Glutamatergic neuron (in vitro differentiated cells): Measurements from ENCODE around the gene CDC42SE2. TPM values are rescaled to one million over a fixed set of nuclear protein-coding genes. Genes with fewer than 3 reads are reported as not detected.
"Not testable (repeated sequence)": the region's sequence is repeated elsewhere in the genome, so short reads cannot be mapped to it uniquely, and the experiment has no call there.

Source experiments
- DNase-seq: peaks from one replicate; pipeline ENCODE4 v3.0.0; 2022
- H3K27ac Mint-ChIP-seq: one replicate; pipeline ENCODE4 v1.8.0; 2020; ENCODE audit warnings: mild to moderate bottlenecking, mixed read lengths, inconsistent platforms; ENCODE audit not compliant: unreplicated experiment
- H3K27me3 Mint-ChIP-seq: one replicate; pipeline ENCODE4 v1.8.0; 2020; ENCODE audit warnings: mild to moderate bottlenecking, moderate library complexity, mixed read lengths, inconsistent platforms; ENCODE audit not compliant: unreplicated experiment
- H3K36me3 Mint-ChIP-seq: one replicate; pipeline ENCODE4 v1.8.0; 2020; ENCODE audit warnings: mild to moderate bottlenecking, mixed read lengths, inconsistent platforms; ENCODE audit not compliant: unreplicated experiment
- H3K4me1 Mint-ChIP-seq: one replicate; pipeline ENCODE4 v1.8.0; 2020; ENCODE audit warnings: mild to moderate bottlenecking, low read depth, mixed read lengths, inconsistent platforms; ENCODE audit not compliant: unreplicated experiment
- H3K4me3 Mint-ChIP-seq: one replicate; pipeline ENCODE4 v1.8.0; 2020; ENCODE audit warnings: mild to moderate bottlenecking, mixed read lengths, inconsistent platforms; ENCODE audit not compliant: unreplicated experiment
- H3K9me3 Mint-ChIP-seq: one replicate; pipeline ENCODE4 v1.8.0; 2020; ENCODE audit warnings: mild to moderate bottlenecking, moderate library complexity, mixed read lengths, inconsistent platforms; ENCODE audit not compliant: unreplicated experiment
- CTCF ChIP-seq: fragments of 200-600 bp; sonication (generic); IDR thresholded peaks from one replicate; pipeline ENCODE4 v1.5.0; 2021; ENCODE audit not compliant: partially characterized antibody, unreplicated experiment
- total RNA-seq: library from RNA; stranded (reverse); fragmentation: NEBNext Ultra II Directional; extraction: Animal tissue kit (Norgen Biotek cat#: 25700); gene quantifications from one replicate; pipeline ENCODE4 v1.2.1, GENCODE V29; 2021; ENCODE audit not compliant: unreplicated experiment

The CDC42SE2 gene
- total RNA-seq, 1 donor from 2014 or later: 15.5 TPM

- Mint-ChIP-seq H3K4me1 (no peaks in the 10 kb centered on the region), H3K27me3 (no peaks in the 10 kb centered on the region), H3K27ac (no peak overlapping the region), H3K36me3 (peaks cover 27% of the 10 kb centered on the region), H3K4me3 (no peak overlapping the region), H3K9me3 (peaks cover 12% of the 10 kb centered on the region)
- no peak for DNase-seq
- no peak for TF ChIP-seq CTCF
Observed at GRCh38 chr5:131338051-131338453, 74.2 kb downstream of the CDC42SE2 start.

DNA sequence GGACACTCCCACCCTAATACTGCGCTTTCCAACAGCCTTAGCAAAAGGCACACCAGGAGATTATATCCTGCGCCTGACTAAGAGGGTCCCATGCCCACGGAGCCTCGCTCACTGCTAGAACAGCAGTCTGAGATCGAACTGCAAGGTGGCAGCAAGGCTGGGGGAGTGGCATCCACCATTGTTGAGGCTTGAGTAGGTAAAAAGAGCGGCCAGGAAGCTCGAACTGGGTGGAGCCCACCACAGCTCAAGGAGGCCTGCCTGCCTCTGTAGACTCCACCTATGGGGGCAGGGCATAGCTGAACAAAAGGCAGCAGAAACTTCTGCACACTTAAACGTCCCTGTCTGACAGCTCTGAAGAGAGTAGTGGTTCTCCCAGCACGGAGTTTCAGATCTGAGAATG is 80.4 kb downstream of the CDC42SE2 start:
- H3K9me3 Mint-ChIP-seq, H3K27me3 Mint-ChIP-seq, DNase-seq, H3K4me3 Mint-ChIP-seq, H3K4me1 Mint-ChIP-seq, H3K27ac Mint-ChIP-seq: not testable (repeated sequence)
- H3K36me3 Mint-ChIP-seq: peaks cover 30% of the 10 kb centered on the region

DNA sequence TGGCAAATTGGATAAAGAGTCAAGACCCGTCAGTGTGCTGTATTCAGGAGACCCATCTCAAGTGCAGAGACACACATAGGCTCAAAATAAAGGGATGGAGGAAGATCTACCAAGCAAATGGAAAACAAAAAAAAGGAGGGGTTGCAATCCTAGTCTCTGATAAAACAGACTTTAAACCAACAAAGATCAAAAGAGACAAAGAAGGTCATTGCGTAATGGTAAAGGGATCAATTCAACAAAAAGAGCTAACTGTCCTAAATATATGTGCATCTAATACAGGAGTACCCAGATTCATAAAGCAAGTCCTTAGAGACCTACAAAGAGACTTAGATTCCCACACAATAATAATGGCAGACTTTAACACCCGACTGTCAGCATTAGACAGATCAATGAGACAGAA is 82.4 kb downstream of the CDC42SE2 start:
- not testable (repeated sequence) for H3K27ac Mint-ChIP-seq, H3K4me1 Mint-ChIP-seq, H3K27me3 Mint-ChIP-seq, H3K9me3 Mint-ChIP-seq, DNase-seq, H3K4me3 Mint-ChIP-seq
- H3K36me3 Mint-ChIP-seq: peaks cover 30% of the 10 kb centered on the region

DNA sequence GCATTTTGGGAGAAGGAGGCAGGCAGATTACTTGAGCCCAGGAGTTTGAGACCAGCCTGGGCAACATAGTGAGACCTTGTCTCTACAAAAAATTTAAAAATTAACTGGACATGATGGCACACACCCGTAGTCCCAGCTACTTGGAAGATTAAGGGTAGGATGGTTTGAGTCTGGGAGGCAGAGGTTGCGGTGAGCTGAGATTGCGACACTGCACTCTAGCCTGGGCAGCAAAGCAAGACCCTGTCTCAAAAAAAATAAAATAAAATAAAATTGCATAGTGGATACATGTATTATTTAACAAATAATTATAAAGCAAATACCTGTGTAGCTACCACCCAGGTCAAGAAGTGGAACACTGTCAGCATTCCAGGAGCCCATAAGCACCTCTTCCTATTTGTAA is 90.1 kb downstream of the CDC42SE2 start:
- Mint-ChIP-seq H3K9me3 (no peaks in the 10 kb centered on the region), H3K27me3 (no peaks in the 10 kb centered on the region), H3K36me3 (no peaks in the 10 kb centered on the region), H3K27ac (no peak overlapping the region), H3K4me1 (no peaks in the 10 kb centered on the region), H3K4me3 (no peak overlapping the region)
- TF ChIP-seq CTCF: no peak
- no peak for DNase-seq

DNA sequence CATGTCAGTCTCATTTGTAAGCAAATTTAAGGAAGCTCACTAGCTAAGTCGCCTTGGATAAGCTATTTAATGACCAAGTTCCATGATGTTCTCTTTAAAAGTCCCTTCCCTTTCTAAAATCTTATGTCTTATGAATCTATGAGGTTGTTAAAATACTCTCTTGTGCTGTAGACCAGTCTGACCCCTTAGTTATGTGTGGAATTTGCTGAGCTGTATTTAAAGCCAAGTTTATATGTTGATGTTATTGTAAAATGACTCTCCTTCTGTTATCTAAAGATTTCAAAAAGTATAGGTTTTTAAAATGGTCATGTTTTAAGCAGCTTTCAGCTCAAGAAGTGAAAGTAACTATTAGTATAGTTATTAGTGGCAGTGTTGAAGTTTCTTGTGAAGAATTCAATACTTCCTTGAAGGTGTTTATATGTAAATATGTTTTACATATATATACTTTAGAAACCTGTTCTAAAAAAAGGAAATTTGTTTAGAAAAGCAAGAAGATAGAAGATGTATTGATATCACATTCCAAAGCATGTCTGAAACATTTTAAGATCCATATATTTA is 92.2 kb downstream of the CDC42SE2 start:
- no peaks in the 10 kb centered on the region for H3K36me3 Mint-ChIP-seq
- no peaks in the 10 kb centered on the region for H3K27me3 Mint-ChIP-seq
- H3K4me1 Mint-ChIP-seq: peaks cover under 1% of the 10 kb centered on the region
- no peak overlapping the region for H3K27ac Mint-ChIP-seq
- TF ChIP-seq CTCF: no peak
- no peaks in the 10 kb centered on the region for H3K9me3 Mint-ChIP-seq
- DNase-seq: no peak
- no peak overlapping the region for H3K4me3 Mint-ChIP-seq

DNA sequence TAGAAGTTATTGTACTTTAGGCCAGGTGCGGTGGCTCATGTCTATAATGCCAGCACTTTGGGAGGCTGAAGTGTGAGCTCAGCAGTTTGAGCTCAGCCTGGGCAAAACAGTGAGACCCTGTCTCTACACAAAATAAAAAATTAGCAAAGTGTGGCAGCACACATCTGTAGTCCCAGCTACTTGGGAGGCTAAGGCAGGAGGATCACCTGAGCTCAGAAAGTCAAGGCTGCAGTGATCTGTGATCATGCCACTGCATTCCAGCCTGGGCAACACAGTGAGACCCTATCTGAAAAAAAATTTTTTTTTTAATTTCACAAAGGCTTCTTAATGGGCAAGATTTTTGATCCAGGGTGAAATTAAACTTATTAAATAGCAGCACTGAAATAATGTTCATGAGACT is 92.8 kb downstream of the CDC42SE2 start:
- TF ChIP-seq CTCF: no peak
- H3K27ac Mint-ChIP-seq: no peak overlapping the region
- no peak for DNase-seq
- peaks cover 3% of the 10 kb centered on the region for H3K4me1 Mint-ChIP-seq
- H3K36me3 Mint-ChIP-seq: no peaks in the 10 kb centered on the region
- no peaks in the 10 kb centered on the region for H3K27me3 Mint-ChIP-seq
- H3K9me3 Mint-ChIP-seq: no peaks in the 10 kb centered on the region
- no peak overlapping the region for H3K4me3 Mint-ChIP-seq
